K562 (cell line): ENCODE results near the gene SGSH.

ENCODE experiments used
- ARID2 ChIP-seq: fragments of 450-650 bp; IDR thresholded peaks from 2 replicates; pipeline ENCODE4 v1.6.1; 2017; ENCODE audit warnings: antibody characterized with exemption, mild to moderate bottlenecking
- CTCF ChIP-seq, 3 experiments: IDR thresholded peaks in 2 of 3; conservative IDR thresholded peaks in 1 of 3; 2 replicates each; pipeline ENCODE4 v1.5.1; 2011 to 2012; ENCODE audit warnings: low read length in 3 of 3, mild to moderate bottlenecking in 3 of 3, control low read depth in 2 of 3, improper control_type of control experiment in 1 of 3, inconsistent platforms in 1 of 3, low read depth in 1 of 3, mixed read lengths in 1 of 3, moderate library complexity in 1 of 3; ENCODE audit not compliant: insufficient read depth in 2 of 3
- HIVEP1 ChIP-seq: fragments of 250-450 bp; sonication (Bioruptor Pico); IDR thresholded peaks from 2 replicates; pipeline ENCODE4 v1.4.0; 2020; ENCODE audit warnings: mild to moderate bottlenecking
- MBD2 ChIP-seq: sonication (generic); IDR thresholded peaks from 2 replicates; pipeline ENCODE4 v1.6.1; 2016; ENCODE audit warnings: low read depth, borderline replicate concordance
- ZBTB34 ChIP-seq: fragments of 250-450 bp; sonication (Bioruptor Pico); IDR thresholded peaks from 2 replicates; pipeline ENCODE4 v1.8.0; 2021; ENCODE audit warnings: mild to moderate bottlenecking, moderate library complexity

- no peak for TF ChIP-seq MBD2
- TF ChIP-seq ARID2, result no peak
- no peak for TF ChIP-seq CTCF (IDR thresholded peaks at IDR 0.05 in 2 of 3, conservative IDR thresholded peaks at IDR 0.05 in 1 of 3; ENCODE audit: insufficient read depth in 2 of 3, low read depth in 1 of 3, low read length in 3 of 3)
- no peak for TF ChIP-seq HIVEP1 (CRISPR knock-in tag)
- TF ChIP-seq ZBTB34 (CRISPR knock-in tag), result no peak
Observed at GRCh38 chr17:80210348-80211108, 9.6 kb downstream of the SGSH start.
